Heart left ventricle (tissue), 16 donors: ENCODE measurements around the gene STRIT1. TPM values are rescaled to one million over a fixed set of nuclear protein-coding genes. Genes with fewer than 3 reads are reported as not detected.

Experiments used
- ATAC-seq, 4 donors: fragments of 200-7000 bp; cut with Tn5 transposase; one replicate each; pipeline ENCODE4 v1.9.1; 2020 to 2022; ENCODE audit warnings: moderate library complexity in 4 of 4, mild to moderate bottlenecking in 3 of 4, moderate number of reproducible peaks in 1 of 4
- DNase-seq, 5 donors: peaks; one replicate each; pipeline ENCODE4 v3.0.0-alpha.2; 2020
- H3K27ac ChIP-seq, 12 donors: fragments of 200-600 bp; sonication (generic) in 4 of 12; one replicate each; pipeline versions ENCODE4 v1.5.0 to v1.8.0; 2016 to 2022; ENCODE audit warnings: mild to moderate bottlenecking in 2 of 12
- H3K27me3 ChIP-seq, 9 donors: fragments of 200-600 bp; sonication (generic) in 2 of 9; one replicate each; pipeline versions ENCODE4 v1.5.1 to v1.8.0; 2016 to 2022; ENCODE audit warnings: mild to moderate bottlenecking in 3 of 9
- H3K36me3 ChIP-seq, 9 donors: fragments of 200-600 bp; sonication (generic) in 2 of 9; one replicate each; pipeline versions ENCODE4 v1.5.0 to v1.8.0; 2018 to 2022; ENCODE audit warnings: mild to moderate bottlenecking in 2 of 9
- H3K4me1 ChIP-seq, 12 donors: fragments of 200-600 bp; sonication (generic) in 4 of 12; one replicate each; pipeline versions ENCODE4 v1.5.0 to v1.8.0; 2016 to 2022; ENCODE audit warnings: mild to moderate bottlenecking in 3 of 12
- H3K4me3 ChIP-seq, 12 donors: fragments of 200-600 bp; sonication (generic) in 4 of 12; one replicate each; pipeline versions ENCODE4 v1.5.0 to v1.8.0; 2017 to 2022; ENCODE audit warnings: mild to moderate bottlenecking in 9 of 12, moderate library complexity in 4 of 12
- H3K9me3 ChIP-seq, 12 donors: fragments of 200-600 bp; sonication (generic) in 4 of 12; one replicate each; pipeline versions ENCODE4 v1.5.0 to v1.8.0; 2016 to 2022; ENCODE audit warnings: mild to moderate bottlenecking in 1 of 12
- CTCF ChIP-seq, 12 donors: fragments of 200-600 bp; sonication (generic) in 4 of 12; IDR thresholded peaks; one replicate each; pipeline versions ENCODE4 v1.5.0 to v1.8.0; 2018 to 2022; ENCODE audit warnings: antibody characterized with exemption in 12 of 12, mild to moderate bottlenecking in 5 of 12
- POLR2A ChIP-seq, 2 donors: fragments of 450-650 bp; IDR thresholded peaks; one replicate each; pipeline ENCODE4 v1.6.1; 2017; ENCODE audit warnings: antibody characterized with exemption in 2 of 2, mild to moderate bottlenecking in 2 of 2, moderate library complexity in 2 of 2
- WGBS, 4 donors: extraction: QIAGEN DNeasy Blood & Tissue Kit in 2 of 4; methylation state at CpG; one replicate each; pipeline versions ENCODE4 v1.1.5 to v1.1.7; 2013 to 2018; 5-methylcytosine and 5-hydroxymethylcytosine counted together
- intact Hi-C, 10 donors: fragments of 100-400 bp; cut with DNase I; formaldehyde crosslinking; loops; one replicate each; pipeline versions ENCODE4 v1.11.1 to v1.14.2; 2022
- polyA plus RNA-seq, 2 donors: library from polyadenylated mRNA; stranded (reverse); fragments of 200-250 nt; gene quantifications; one replicate each; pipeline ENCODE4 v1.2.3, GENCODE V29; 2013
- total RNA-seq, 9 donors: library from RNA; depleted of rRNA in 2 of 9; stranded (reverse); fragments of >200 nt in 2 of 9; fragmentation: NEBNext Ultra II Directional in 3 of 9; extraction: Animal tissue kit (Norgen Biotek cat#: 25700) in 3 of 9; gene quantifications; one replicate each; pipeline versions ENCODE4 v1.1.0 to v1.2.4, GENCODE V29; 2016 to 2023
- donor health status: ischemic (EF 13 %, LVEDD 7.1; RV severe dilation, severe dysfunction).
- donor health status: healthy with polysubstance abuse.
- donor health status: DM: no; HTN: yes; CAD: no.
- donor health status: DM: no; HTN: no; CAD: no.
- donor health status: ischemic (EF 25% LVEDD 6.9; RV normal size, moderate dysfunction).
- donor health status: ischemic (EF 25% LVEDD 5.7; RV mildly dilated, moderate dysfunction).
- donor health status: healthy.
- donor health status: DM: yes; HTN: yes; CAD: no.
- donor health status: ischemic (EF 35%, LVEDD 5.7; RV mildly dilated, moderate dysfunction).
- donor health status: nonischemic (EF 11% LVEDD 7.7; RV severe dilation, severe dysfunction).
- donor health status: DM: yes; HTN: yes; CAD: no.
- donor health status: PGD.
- donor health status: ischemic (EF 29% LVEDD 5.4; RV normal size, mild dysfunction).
- donor health status: nonischemic (EF 23%, LVEDD 6.1; RV moderate dilation, normal function).

STRIT1 gene
- total and polyA plus RNA-seq, 11 donors: 0.18 to 12.0 (median 1.6) TPM

- Histone ChIP-seq H3K27me3 (no peaks in the 10 kb centered on the region), H3K9me3 (no peaks in the 10 kb centered on the region), H3K27ac (no peak overlapping the region), H3K4me3 (no peak overlapping the region), H3K36me3 (no peaks in the 10 kb centered on the region), H3K4me1 (peaks cover 0 to 3% (median 0%) of the 10 kb centered on the region in 12 donors)
- whole genome bisulfite sequencing, 4 donors: 65 to 77% (median 68%) methylated on average over 4 of the region's 4 CpGs
- no peak for ATAC-seq
- intact Hi-C loops: no loop called here
- DNase-seq: no peak
- no peak for TF ChIP-seq POLR2A (IDR thresholded peaks at IDR 0.05)
- TF ChIP-seq CTCF (IDR thresholded peaks at IDR 0.05): no peak
Observed at GRCh38 chr3:155241579-155241978, 51.9 kb downstream of the STRIT1 start.

Other genes with a start within 250 kb of the STRIT1 start
- 10 to 100 TPM in 1 of 9 donors, 1 to 10 TPM in 7, under 1 TPM in 1; 0.88 to 18.5 (median 5.3) TPM for gene MME, start 213.4 kb downstream of the STRIT1 start, total RNA-seq
- 1 to 10 TPM in 1 of 2 donors, under 1 TPM in 1; 0.84 to 9.6 TPM for gene MME, start 213.4 kb downstream of the STRIT1 start, polyA plus RNA-seq